Left kidney (tissue), 2 donors: ENCODE data around the gene HBB. TPM values are rescaled to one million over a fixed set of nuclear protein-coding genes. Genes with fewer than 3 reads are reported as not detected.

Experiments used
- DNase-seq: peaks from one replicate; pipeline ENCODE4 v3.0.0-alpha.2; 2013
- polyA plus RNA-seq: library from polyadenylated mRNA; unstranded; fragments of 120-200 nt; gene quantifications from one replicate; pipeline ENCODE4 v1.2.1, GENCODE V29; 2013; ENCODE audit not compliant: insufficient read length

The HBB gene
- polyA plus RNA-seq, 1 donor: 98.9 TPM

DNA sequence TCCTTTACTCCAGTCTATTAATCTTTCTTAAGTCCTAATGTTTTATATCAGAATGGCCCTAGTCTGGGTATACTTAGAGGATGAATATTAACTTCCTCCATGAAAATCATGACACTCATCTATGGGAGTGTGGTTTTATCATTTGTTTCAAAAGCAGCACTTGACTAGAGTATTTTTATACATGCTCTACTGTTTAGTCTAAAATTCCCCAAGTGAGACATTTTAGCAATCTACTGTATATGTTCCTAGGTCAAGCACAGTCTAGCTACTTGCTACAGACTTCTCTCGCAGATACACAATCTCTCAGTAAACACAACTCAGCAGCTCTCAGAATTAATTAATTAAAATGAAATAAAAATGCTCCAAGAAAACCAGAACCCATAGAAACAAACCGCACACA is 2.9 kb upstream of the HBB start:
- no peak for DNase-seq

DNA sequence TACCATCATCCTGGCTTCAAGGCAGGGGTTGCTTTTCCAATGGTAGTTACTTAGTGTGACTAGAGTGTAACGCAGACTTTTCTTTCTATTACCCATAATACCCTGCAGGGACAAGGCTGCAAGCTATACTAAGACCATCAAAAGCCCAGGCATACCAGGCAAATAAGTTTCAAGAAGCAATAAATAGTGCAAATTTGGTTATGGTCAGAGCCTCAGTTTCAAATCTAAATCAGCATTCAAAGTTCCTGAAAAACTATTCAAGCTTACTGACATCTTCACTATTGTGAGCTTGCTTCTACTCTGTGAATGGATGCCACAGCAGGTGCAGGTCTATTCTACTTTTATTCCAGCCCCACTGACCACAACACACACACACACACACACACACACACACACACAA is 2.5 kb upstream of the HBB start:
- no peak for DNase-seq

DNA sequence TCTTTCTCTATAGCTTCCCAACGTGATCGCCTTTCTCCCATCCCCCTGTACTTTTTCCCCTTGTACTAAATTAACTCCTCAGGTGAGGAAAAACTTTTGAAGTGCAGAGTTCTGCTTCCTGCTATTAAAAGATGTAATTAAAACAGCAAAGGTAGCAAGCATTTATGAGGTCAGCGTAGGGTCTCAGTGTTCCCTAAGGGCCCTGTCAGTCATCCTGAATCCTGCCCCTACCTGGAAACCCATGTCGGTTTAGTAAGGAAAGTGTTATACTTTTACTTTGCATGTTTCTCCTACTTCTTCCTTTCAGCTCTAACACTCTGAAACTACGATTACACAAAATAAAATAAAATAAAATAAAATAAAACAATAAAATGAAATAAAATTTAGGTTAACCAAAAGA is 1.3 kb upstream of the HBB start:
- DNase-seq: no peak

DNA sequence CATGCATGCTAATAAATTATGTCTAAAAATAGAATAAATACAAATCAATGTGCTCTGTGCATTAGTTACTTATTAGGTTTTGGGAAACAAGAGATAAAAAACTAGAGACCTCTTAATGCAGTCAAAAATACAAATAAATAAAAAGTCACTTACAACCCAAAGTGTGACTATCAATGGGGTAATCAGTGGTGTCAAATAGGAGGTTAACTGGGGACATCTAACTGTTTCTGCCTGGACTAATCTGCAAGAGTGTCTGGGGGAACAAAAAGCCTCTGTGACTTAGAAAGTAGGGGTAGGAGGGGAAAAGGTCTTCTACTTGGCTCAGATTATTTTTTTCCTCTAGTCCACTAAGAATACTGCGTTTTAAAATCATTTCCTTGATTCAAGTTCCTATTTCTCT is 810 bp upstream of the HBB start:
- DNase-seq: no peak

DNA sequence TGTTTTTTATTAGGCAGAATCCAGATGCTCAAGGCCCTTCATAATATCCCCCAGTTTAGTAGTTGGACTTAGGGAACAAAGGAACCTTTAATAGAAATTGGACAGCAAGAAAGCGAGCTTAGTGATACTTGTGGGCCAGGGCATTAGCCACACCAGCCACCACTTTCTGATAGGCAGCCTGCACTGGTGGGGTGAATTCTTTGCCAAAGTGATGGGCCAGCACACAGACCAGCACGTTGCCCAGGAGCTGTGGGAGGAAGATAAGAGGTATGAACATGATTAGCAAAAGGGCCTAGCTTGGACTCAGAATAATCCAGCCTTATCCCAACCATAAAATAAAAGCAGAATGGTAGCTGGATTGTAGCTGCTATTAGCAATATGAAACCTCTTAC is 1.4 kb downstream of the HBB start:
- no peak for DNase-seq

DNA sequence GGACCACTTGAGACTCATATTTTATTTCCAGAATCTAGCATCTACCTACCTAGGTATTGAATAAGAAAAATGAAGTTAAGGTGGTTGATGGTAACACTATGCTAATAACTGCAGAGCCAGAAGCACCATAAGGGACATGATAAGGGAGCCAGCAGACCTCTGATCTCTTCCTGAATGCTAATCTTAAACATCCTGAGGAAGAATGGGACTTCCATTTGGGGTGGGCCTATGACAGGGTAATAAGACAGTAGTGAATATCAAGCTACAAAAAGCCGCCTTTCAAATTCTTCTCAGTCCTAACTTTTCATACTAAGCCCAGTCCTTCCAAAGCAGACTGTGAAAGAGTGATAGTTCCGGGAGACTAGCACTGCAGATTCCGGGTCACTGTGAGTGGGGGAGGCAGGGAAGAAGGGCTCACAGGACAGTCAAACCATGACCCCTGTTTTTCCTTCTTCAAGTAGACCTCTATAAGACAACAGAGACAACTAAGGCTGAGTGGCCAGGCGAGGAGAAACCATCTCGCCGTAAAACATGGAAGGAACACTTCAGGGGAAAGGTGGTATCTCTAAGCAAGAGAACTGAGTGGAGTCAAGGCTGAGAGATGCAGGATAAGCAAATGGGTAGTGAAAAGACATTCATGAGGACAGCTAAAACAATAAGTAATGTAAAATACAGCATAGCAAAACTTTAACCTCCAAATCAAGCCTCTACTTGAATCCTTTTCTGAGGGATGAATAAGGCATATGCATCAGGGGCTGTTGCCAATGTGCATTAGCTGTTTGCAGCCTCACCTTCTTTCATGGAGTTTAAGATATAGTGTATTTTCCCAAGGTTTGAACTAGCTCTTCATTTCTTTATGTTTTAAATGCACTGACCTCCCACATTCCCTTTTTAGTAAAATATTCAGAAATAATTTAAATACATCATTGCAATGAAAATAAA is 2.1 kb downstream of the HBB start:
- no peak for DNase-seq

DNA sequence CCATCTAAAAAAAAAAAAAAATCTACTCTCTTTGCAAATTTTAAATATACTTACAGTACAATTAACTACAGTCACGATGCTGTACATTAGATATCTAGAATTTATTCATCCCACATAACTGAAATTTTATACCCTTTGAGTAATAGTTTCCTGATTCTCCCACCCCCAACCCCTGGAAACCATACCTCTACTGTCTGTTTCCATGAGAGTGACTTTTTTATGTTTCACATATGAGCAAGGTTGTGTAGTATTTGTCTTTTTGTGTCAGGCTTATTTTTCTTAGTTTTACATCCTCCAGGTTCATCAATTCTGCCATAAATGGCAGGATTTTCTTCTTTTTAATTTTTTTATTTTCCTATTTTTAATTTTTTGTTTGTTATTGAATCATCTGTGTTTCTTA is 3.2 kb downstream of the HBB start:
- DNase-seq: no peak

DNA sequence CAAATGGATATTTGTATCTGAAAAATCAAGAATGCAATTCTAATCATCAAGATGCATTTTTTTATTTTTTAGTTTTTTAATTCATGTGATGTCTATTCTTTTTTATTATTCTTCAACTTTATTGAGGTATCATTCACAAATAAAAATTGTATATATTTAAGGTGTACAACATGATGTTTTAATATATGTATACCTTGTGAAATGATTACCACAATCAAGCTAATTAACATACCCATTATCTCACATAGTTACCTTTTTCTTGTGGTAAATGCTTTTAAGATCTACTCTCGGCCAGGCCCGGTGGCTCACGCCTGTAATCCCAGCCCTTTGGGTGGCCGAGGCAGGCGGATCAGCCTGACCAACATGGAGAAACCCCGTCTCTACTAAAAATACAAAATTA is 3.7 kb downstream of the HBB start:
- no peak for DNase-seq

DNA sequence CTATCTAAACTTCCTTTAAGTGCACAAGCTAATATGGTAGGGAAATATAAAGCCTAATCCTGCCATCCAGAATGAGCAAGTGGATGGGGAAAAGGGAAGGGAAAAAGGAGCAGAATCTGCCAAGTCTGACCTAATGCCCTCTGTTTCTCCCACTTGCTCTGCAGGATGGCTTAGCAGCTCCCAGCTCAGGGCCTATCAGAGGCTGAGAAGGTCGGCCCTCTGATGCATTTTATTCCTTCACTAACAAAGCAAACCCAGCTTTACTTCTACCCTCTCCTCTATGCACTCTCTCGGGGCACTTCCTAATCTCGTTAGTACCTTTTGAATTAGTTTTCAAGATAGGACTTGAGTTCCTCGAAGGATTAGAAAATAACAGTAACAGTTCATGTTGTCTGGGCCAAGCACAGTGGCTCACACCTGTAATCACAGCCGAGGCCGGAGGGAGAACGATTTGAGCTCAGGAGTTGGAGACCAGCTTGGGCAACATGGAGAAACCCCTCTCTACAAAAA is 16.4 kb downstream of the HBB start:
- no peak for DNase-seq

DNA sequence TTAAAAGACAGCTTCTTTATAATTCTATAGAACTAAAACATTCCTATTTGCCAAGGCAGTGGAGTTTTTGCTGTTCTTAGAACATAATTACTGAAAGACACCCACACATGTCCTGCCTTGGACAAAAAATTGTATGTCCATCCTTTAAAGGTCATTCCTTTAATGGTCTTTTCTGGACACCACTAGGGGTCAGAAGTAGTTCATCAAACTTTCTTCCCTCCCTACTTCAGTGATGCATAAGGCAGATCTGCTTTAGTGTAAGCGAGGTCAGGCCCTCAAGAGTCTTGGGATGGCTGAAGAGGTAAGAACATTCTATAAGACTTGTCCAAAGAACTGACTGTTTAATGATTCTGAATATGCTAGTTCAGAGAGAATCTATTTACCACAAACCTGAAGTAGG is 22.1 kb downstream of the HBB start:
- DNase-seq: peak; percentile 21

DNA sequence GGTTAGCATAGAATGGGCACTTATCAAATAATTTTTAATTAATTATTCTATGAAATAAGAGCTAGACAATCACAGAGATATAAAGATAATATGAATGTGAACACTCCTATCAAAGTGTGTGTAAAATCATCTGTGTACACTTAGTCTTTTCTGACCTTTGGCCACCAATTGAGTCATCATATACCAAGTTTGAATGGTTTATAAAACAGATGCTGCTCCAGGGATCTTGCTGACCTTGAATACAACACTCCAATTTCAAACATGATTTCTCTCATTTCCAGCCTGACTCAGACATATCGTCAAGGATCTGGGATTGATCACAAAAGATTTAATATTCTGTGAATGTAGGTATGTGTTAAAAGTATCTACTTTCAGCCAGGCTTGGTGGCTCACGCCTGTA is 23.5 kb downstream of the HBB start:
- DNase-seq: no peak

DNA sequence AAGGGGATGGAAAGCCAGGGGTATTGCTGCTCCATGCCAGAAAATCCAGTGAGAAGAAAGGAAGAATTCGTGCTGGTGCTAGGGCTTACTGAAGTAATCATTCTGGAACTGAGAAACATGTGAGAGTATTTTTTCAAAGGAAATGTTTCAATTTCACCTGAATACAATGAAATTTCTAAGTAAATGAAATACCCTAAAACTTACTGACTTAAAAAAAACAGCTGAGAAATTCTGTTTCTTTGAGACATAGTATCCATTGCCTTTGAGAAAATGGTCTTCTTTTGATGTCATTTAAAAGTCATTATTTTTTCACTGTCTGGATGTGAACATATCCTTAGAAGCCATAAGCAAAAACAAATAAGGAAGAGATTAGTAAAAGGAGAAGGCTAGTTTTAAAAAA is 26.3 kb downstream of the HBB start, which contains the start of gene OR51V1:
OR51V1 (minus strand) TSS at position 101 of the 400 bp plus-strand sequence; CDS start at position 101, 0 bp downstream.
- DNase-seq: no peak

DNA sequence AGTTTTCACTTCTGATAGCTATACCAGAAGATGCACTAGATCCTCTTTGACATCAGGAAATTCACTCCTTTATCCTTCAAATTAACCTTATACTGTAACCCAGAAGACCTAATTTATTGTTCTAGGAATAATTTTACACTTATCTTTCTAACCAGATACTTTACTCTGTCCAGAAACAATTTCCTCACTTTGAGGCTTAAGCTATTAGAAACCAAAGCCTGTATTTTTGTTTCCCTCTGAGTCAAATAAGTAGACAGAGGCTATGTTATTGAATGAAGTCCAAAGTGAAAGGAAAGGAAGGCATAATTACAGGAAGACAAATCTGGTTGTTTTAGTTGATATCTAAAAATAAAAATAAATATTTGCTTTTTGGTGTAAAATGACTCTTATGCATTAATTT is 28.6 kb downstream of the HBB start:
- no peak for DNase-seq

DNA sequence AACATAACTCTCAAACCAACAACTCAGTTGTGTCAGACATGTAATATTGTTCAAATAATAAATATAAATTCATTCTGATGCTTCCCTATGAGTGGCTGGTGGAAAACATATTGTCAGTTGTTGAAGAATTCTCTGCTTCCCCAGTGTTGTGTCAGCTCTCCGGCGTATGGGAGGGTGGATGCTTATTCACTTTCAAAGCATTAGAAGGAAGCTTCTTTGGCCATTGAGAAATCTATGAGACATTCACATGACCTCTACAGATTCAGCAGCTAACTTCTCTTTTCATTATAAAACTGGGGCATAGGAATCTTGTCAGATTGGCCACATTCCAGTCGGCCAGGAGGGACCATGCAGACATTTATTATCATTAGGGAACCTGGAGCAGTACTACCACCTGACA is 29.3 kb downstream of the HBB start:
- no peak for DNase-seq

DNA sequence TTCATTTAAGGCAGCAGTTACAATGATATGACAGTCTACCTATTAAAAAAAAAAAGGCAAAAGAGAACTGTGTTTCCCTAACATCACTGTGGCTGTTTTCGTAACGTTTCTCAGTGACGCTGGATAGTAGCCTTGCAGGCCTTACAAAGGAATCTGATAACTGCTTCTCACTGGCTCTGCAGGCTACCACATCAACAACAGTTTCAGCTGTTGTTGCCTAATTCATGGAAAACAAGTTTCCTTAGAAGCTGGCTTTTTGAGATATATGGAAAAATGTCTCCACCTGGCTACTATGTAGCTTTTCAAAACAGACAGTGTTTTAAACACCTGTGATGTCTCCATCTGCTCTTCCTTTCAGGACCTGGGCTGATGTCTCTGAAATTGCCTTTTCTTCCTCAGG is 30.1 kb downstream of the HBB start:
- no peak for DNase-seq

DNA sequence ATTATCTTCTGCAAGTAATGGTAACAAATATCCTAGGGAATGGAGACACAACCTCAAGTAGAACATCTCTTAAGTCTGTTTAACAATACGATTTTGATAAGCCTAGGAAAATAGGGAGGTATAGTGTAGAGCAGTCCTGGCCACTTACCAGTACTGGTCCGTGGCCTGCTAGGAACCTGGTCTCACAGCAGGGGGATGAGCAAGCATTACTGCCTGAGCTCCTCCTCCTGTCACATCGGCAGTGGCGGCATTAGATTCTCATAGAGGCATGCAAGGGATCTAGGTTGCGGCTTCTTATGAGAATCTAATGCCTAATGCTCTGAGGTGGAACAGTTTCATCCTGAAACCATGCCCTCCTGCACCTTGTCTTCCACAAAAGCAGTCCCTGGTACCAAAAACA is 30.8 kb downstream of the HBB start:
- DNase-seq: no peak

DNA sequence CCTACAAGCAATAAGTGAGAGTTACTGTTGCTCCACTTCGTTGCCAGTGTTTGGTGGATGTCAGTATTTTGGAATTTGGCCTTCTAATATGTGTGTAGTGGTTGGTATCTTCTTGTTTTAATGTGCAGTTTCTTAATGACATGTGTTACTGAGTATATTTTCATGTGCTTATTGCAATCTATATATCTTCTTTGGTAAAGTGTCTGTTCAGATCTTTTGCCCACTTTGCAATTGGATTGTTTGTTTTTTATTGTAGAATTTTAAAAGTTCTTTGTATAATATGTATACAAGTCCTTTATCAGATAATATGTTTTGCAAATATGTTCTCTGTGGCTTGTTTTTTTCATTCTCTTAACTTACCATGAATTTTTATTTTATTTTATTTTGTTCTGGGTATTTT is 34.1 kb downstream of the HBB start:
- DNase-seq: no peak

DNA sequence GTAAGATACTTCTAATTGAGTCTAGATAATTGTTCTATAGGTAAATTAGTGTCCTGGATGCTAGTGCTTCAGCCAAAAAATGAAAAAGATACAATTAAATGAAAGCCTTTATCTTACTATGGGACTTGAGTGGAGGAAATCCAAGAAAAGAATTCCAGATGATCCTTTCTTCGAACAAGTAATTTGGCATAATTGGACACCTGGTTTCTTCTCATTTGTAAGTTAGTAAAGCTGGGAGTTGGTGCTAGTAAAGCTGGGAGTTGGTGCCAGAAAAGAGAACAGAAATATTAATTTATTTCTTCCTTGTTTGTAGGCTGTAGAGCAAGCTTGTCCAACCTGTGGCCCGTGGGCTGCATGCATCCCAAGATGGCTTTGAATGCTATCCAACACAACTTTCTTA is 38.7 kb downstream of the HBB start:
- no peak for DNase-seq

DNA sequence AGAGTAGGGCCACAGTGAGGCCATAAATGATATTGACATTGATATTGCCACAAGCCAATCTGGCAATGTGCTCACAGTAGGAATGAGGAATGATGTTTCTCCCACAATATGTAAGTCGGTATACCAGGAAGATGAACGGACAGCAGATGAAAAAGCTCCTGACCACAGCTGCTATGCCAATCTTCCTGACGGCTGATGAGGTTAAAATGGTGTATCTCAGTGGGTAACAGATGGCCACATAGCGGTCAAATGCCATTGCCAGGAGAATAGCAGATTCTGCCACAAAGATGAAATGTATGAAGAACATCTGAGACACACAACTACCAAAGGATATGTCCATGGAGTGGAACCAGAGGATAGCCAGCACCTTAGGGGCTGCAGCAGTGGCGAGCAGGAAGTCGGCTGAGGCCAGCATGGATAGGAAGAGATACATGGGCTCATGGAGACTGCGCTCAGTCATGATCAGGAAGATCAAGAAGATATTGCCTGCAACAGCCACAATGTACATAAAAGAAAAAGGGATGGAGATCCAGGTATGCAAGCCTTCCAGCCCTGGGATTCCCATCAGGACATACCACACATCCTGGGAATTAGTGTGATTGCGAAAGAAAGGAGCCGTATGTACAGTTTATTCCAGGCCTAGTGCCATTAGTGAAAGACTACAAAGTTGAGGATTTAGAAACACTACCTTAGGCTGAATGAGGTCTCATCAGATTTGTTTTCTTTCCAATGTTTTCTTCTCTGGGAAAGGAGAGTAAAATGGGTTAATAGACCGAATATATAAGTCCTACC is 48.6 kb downstream of the HBB start:
- DNase-seq: no peak
